ENCODE data around the gene ITK. TPM values are rescaled to one million over a fixed set of nuclear protein-coding genes. Genes with fewer than 3 reads are reported as not detected.

The ITK gene
- total RNA-seq, 1 donor from 2014 or later, result not detected

- peaks cover 5% of the 10 kb centered on the region for H3K4me1 Mint-ChIP-seq (ENCODE audit: low read depth)
- no peak for DNase-seq (ENCODE audit: low spot score, unreplicated experiment)
- no peak for TF ChIP-seq CTCF (IDR thresholded peaks at IDR 0.05; ENCODE audit: unreplicated experiment)
- H3K27ac Mint-ChIP-seq, result no peak overlapping the region
- no peaks in the 10 kb centered on the region for H3K27me3 Mint-ChIP-seq
- H3K4me3 Mint-ChIP-seq (ENCODE audit: low read depth), result no peak overlapping the region
- H3K36me3 Mint-ChIP-seq (ENCODE audit: insufficient read depth), result peaks cover 1% of the 10 kb centered on the region
- H3K9me3 Mint-ChIP-seq (ENCODE audit: low read depth), result no peaks in the 10 kb centered on the region
These were observed 97.8 kb downstream of the ITK start for GRCh38 chr5:157278319-157279037.

- Mint-ChIP-seq H3K9me3 (ENCODE audit: low read depth) (no peaks in the 10 kb centered on the region), H3K4me3 (ENCODE audit: low read depth) (no peak overlapping the region), H3K4me1 (ENCODE audit: low read depth) (peaks cover 5% of the 10 kb centered on the region), H3K27ac (no peak overlapping the region), H3K36me3 (ENCODE audit: insufficient read depth) (peaks cover 1% of the 10 kb centered on the region), H3K27me3 (no peaks in the 10 kb centered on the region)
- DNase-seq (ENCODE audit: low spot score, unreplicated experiment), result no peak
- no peak for TF ChIP-seq CTCF (IDR thresholded peaks at IDR 0.05; ENCODE audit: unreplicated experiment)
These were observed 99.1 kb downstream of the ITK start for GRCh38 chr5:157279605-157280239.

- no peak for TF ChIP-seq CTCF (IDR thresholded peaks at IDR 0.05; ENCODE audit: unreplicated experiment)
- no peak overlapping the region for H3K27ac Mint-ChIP-seq
- peaks cover 5% of the 10 kb centered on the region for H3K4me1 Mint-ChIP-seq (ENCODE audit: low read depth)
- peaks cover 1% of the 10 kb centered on the region for H3K36me3 Mint-ChIP-seq (ENCODE audit: insufficient read depth)
- H3K4me3 Mint-ChIP-seq (ENCODE audit: low read depth), result no peak overlapping the region
- H3K27me3 Mint-ChIP-seq, result no peaks in the 10 kb centered on the region
- no peaks in the 10 kb centered on the region for H3K9me3 Mint-ChIP-seq (ENCODE audit: low read depth)
- no peak for DNase-seq (ENCODE audit: low spot score, unreplicated experiment)
These were observed 100.3 kb downstream of the ITK start for GRCh38 chr5:157280927-157281326.

- H3K27me3 Mint-ChIP-seq, result no peaks in the 10 kb centered on the region
- H3K9me3 Mint-ChIP-seq (ENCODE audit: low read depth), result no peaks in the 10 kb centered on the region
- no peak for DNase-seq (ENCODE audit: low spot score, unreplicated experiment)
- no peak overlapping the region for H3K27ac Mint-ChIP-seq
- peaks cover 4% of the 10 kb centered on the region for H3K4me1 Mint-ChIP-seq (ENCODE audit: low read depth)
- H3K4me3 Mint-ChIP-seq (ENCODE audit: low read depth), result no peak overlapping the region
- H3K36me3 Mint-ChIP-seq (ENCODE audit: insufficient read depth), result peaks cover 1% of the 10 kb centered on the region
- no peak for TF ChIP-seq CTCF (IDR thresholded peaks at IDR 0.05; ENCODE audit: unreplicated experiment)
These were observed 101.5 kb downstream of the ITK start for GRCh38 chr5:157282150-157282549.

GRCh38 chr5:157283434-157283833, 102.8 kb downstream of the ITK start:
- Mint-ChIP-seq H3K9me3 (ENCODE audit: low read depth) (no peaks in the 10 kb centered on the region), H3K27ac (no peak overlapping the region)

More at GRCh38 chr5:157283434-157283833, 102.8 kb downstream of the ITK start:
- H3K4me3 Mint-ChIP-seq (ENCODE audit: low read depth), result no peak overlapping the region
- no peak for DNase-seq (ENCODE audit: low spot score, unreplicated experiment)
- TF ChIP-seq CTCF (IDR thresholded peaks at IDR 0.05; ENCODE audit: unreplicated experiment), result no peak
- H3K27me3 Mint-ChIP-seq, result no peaks in the 10 kb centered on the region
- H3K36me3 Mint-ChIP-seq (ENCODE audit: insufficient read depth), result peaks cover 5% of the 10 kb centered on the region
- H3K4me1 Mint-ChIP-seq (ENCODE audit: low read depth), result peaks cover 9% of the 10 kb centered on the region
